Measurements from ENCODE around the gene NRAS. TPM values are rescaled to one million over a fixed set of nuclear protein-coding genes. Genes with fewer than 3 reads are reported as not detected.

The NRAS gene
- total RNA-seq, 4 donors from 2014 or later: 12.1 to 20.9 (median 14.7) TPM

- DNase-seq (ENCODE audit: extremely low spot score): no peak
- no peak for TF ChIP-seq POLR2A (IDR thresholded peaks at IDR 0.05; ENCODE audit: low read depth)
- no peak for TF ChIP-seq EP300 (IDR thresholded peaks at IDR 0.05)
- no peak for TF ChIP-seq POLR2AphosphoS5 (IDR thresholded peaks at IDR 0.05)
- TF ChIP-seq, protein P1, sequence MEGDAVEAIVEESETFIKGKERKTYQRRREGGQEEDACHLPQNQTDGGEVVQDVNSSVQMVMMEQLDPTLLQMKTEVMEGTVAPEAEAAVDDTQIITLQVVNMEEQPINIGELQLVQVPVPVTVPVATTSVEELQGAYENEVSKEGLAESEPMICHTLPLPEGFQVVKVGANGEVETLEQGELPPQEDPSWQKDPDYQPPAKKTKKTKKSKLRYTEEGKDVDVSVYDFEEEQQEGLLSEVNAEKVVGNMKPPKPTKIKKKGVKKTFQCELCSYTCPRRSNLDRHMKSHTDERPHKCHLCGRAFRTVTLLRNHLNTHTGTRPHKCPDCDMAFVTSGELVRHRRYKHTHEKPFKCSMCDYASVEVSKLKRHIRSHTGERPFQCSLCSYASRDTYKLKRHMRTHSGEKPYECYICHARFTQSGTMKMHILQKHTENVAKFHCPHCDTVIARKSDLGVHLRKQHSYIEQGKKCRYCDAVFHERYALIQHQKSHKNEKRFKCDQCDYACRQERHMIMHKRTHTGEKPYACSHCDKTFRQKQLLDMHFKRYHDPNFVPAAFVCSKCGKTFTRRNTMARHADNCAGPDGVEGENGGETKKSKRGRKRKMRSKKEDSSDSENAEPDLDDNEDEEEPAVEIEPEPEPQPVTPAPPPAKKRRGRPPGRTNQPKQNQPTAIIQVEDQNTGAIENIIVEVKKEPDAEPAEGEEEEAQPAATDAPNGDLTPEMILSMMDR (IDR thresholded peaks at IDR 0.05): no peak
- no peaks in the 10 kb centered on the region for H3K9me3 ChIP-seq
- peaks cover 8 to 77% (median 24%) of the 10 kb centered on the region in 4 donors for H3K36me3 ChIP-seq
- 67% methylated on average over 2 of the region's 2 CpGs for WGBS
- H3K4me3 ChIP-seq: no peak overlapping the region
- intact Hi-C loops (cut with DNase I): no loop called here
- peaks cover 41 to 63% (median 55%) of the 10 kb centered on the region in 4 donors for H3K4me1 ChIP-seq
- H3K27ac ChIP-seq (replicated peaks in 1 of 4): no peak overlapping the region
- no peaks in the 10 kb centered on the region for H3K27me3 ChIP-seq
Observed at GRCh38 chr1:114745291-114745690, 28.7 kb upstream of the NRAS start.

- TF ChIP-seq, protein P1 (IDR thresholded peaks at IDR 0.05): no peak
- TF ChIP-seq EP300 (IDR thresholded peaks at IDR 0.05) (no peak), POLR2A (IDR thresholded peaks at IDR 0.05; ENCODE audit: low read depth) (no peak), POLR2AphosphoS5 (IDR thresholded peaks at IDR 0.05) (no peak)
- no peak overlapping the region for H3K27ac ChIP-seq (replicated peaks in 1 of 4)
- peaks cover 23 to 45% (median 29%) of the 10 kb centered on the region in 4 donors for H3K4me1 ChIP-seq
- no peak overlapping the region for H3K4me3 ChIP-seq
- WGBS: 92% methylated on average over 11 of the region's 11 CpGs
- H3K9me3 ChIP-seq: no peaks in the 10 kb centered on the region
- H3K27me3 ChIP-seq: no peaks in the 10 kb centered on the region
- intact Hi-C loops (cut with DNase I): no loop called here
- H3K36me3 ChIP-seq: peaks cover 11 to 74% (median 32%) of the 10 kb centered on the region in 4 donors
- DNase-seq (ENCODE audit: extremely low spot score): no peak
Observed at GRCh38 chr1:114741963-114742746, 25.6 kb upstream of the NRAS start.

DNA sequence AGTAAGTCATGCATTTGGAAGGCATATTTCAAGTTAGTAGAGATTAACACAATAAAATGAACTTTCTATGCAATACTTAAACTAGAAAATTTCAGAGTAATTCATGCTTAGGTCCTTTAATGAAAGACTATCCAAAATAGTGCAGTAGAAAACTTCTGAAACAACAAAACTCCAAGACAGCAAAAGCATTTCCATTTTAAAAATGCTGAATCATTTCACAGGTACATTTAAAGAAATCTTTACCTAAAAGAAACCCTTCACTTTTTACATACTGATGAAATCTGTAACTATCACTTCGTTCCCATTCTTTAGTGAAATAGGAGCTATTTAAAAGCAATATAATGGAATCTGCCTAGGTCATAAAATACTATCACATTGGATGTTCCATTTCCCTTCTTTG lies 23.8 kb upstream of the NRAS start:
- WGBS: 100% methylated on average over 1 of the region's 1 CpG
- intact Hi-C loops (cut with DNase I): no loop called here
- H3K9me3 ChIP-seq: no peaks in the 10 kb centered on the region
- H3K27ac ChIP-seq (replicated peaks in 1 of 4): no peak overlapping the region
- no peaks in the 10 kb centered on the region for H3K27me3 ChIP-seq
- TF ChIP-seq POLR2AphosphoS5 (IDR thresholded peaks at IDR 0.05): no peak
- no peak overlapping the region for H3K4me3 ChIP-seq
- H3K36me3 ChIP-seq: peaks cover 19 to 82% (median 44%) of the 10 kb centered on the region in 4 donors
- peaks cover 14 to 32% (median 18%) of the 10 kb centered on the region in 4 donors for H3K4me1 ChIP-seq
- no peak for DNase-seq (ENCODE audit: extremely low spot score)

DNA sequence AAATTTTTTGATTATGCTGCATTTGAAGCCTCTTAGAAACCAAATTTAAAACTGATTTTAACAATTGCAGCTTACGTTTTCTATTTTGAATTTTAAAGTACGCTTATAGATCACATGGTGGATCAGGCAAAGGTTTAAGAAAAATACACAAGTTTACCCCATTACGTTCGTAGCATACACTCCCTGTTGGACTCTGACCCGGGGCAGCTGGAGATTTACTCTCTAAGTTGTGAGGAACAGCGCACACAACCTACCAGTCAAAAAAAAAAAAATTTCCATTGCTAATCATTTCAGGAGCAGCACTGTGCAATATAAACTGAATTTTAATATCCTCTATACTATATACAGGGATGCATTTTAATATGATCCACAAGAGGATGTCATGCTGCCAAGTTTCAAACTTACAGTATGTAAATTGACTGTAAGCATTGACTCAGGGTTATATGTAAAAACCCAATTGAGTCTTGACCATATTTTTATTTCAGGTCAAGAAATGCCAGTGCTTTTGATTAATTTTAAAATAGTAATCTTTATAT lies 20.8 kb upstream of the NRAS start:
- H3K27ac ChIP-seq (replicated peaks in 1 of 4): no peak overlapping the region
- H3K9me3 ChIP-seq: no peaks in the 10 kb centered on the region
- peaks cover 0 to 12% (median 4%) of the 10 kb centered on the region in 4 donors for H3K4me1 ChIP-seq
- no peak for DNase-seq (ENCODE audit: extremely low spot score)
- H3K27me3 ChIP-seq: no peaks in the 10 kb centered on the region
- TF ChIP-seq POLR2A (IDR thresholded peaks at IDR 0.05; ENCODE audit: low read depth) (no peak), POLR2AphosphoS5 (IDR thresholded peaks at IDR 0.05) (no peak), EP300 (IDR thresholded peaks at IDR 0.05) (no peak)
- TF ChIP-seq, protein P1 (IDR thresholded peaks at IDR 0.05): no peak
- WGBS: 87% methylated on average over 6 of the region's 6 CpGs
- intact Hi-C loops (cut with DNase I): no loop called here
- peaks cover 47 to 89% (median 72%) of the 10 kb centered on the region in 4 donors for H3K36me3 ChIP-seq
- no peak overlapping the region for H3K4me3 ChIP-seq

DNA sequence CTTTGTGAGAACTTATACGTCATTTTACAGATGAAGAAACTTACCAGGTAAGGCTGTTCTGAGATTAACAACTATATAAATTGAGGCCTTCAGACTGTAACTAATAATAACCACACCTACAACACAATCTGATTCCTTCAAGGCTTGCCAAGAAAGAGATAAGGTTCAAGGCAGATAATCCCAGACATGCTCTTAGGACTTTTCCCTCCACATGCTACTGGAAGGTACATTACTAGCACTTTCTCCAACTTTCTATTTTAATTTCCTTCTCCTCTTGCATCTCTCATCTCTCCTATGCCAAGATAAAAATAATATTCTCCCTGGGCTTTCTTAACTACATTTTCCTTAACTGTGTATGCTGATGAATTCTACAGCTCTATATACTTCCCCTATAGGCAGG lies 18.9 kb upstream of the NRAS start:
- intact Hi-C loops (cut with DNase I): no loop called here
- Histone ChIP-seq H3K9me3 (no peaks in the 10 kb centered on the region), H3K27ac (replicated peaks in 1 of 4) (no peak overlapping the region), H3K36me3 (peaks cover 54 to 92% (median 79%) of the 10 kb centered on the region in 4 donors), H3K4me1 (peaks cover 0 to 4% (median under 1%) of the 10 kb centered on the region in 4 donors), H3K4me3 (no peak overlapping the region), H3K27me3 (no peaks in the 10 kb centered on the region)
- no peak for DNase-seq (ENCODE audit: extremely low spot score)
- TF ChIP-seq EP300 (IDR thresholded peaks at IDR 0.05) (no peak), POLR2AphosphoS5 (IDR thresholded peaks at IDR 0.05) (no peak)
- TF ChIP-seq, protein P1 (IDR thresholded peaks at IDR 0.05): no peak
- 79% methylated on average over 1 of the region's 1 CpG for WGBS

Data from esophagus muscularis mucosa (tissue), 4 donors.